GM21367 (cell line): ENCODE data around the gene ACOX2.

Experiments
- ATAC-seq: cut with Tn5 transposase; IDR thresholded peaks from one replicate; pipeline ENCODE4 v1.9.1; 2021; ENCODE audit not compliant: unreplicated experiment

Gene ACOX2

DNA sequence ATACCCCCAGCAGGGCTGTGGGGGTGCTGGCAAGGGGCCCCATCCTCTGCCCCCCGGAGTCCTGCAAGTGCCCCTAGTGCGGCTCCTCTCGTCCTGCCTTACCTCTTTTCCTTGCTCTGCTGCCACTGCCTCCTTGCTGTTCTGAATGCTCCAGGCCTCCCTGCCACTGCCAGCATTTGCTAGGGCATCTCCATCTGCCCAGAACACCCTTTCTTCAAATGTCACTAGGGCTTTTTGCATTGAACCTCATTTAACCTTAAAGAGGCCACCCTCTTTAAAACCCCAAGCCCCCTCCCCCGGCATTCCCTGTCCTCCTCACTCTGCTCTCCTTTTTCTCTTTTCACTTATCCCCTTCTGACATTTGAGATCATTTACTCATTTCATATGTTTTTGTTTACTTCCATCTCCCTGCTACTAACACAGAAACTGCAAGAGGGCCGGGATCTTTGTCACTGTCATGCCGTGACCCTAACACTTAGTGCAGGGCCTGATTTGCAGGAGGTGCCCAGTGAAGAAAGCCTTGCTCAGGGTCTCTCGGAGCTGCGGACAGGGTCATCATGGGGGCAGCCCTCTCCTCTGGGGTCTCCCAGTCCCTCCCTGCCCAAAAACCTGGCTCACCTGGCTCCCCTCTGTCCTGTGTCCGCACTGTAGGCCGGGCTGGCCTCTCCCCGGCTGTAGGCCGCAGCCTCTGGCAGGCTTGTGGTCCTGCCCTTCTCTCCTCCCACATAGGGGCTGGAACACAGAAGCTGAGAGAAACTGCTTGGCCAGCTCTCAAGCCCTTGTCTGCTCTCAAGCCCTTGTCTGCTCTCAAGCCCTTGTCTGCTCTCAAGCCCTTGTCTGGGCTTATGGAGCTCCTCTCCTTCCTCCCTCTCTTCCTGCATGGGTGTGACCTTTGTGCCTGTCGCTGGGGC is at the start of gene ACOX2:
TSS of gene ACOX2 (minus strand) at position 690 of the 911 bp plus-strand sequence. CDS start 2,084 bp downstream, outside the sequence.
- no peak for ATAC-seq

DNA sequence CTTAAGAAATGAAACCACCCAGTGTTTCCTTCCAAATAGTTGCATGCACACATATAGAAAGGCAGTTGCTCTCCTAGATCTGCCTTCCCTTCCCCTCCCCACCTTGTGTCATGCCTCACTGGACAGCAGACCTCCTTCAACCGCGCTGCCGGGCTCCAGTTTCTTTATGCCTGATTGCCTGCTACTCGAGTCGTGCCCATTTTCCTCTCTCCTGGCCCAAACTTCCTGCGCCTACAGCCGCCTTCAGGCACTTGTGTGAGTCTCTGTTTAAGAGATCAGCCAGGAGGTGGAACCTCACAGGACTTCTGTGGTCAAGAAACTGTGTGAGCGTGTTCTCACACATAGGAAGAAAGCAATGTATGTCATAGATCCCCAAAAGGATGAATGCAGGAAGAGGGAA is 49.0 kb upstream of the ACOX2 start:
- ATAC-seq, result no peak

GRCh38 chr3:58585005-58585786 is 48.2 kb upstream of the ACOX2 start:
- peak; percentile 84 for ATAC-seq

- no peak for ATAC-seq
Measured at GRCh38 chr3:58584690-58585004, 47.7 kb upstream of the ACOX2 start.

- no peak for ATAC-seq
Measured at GRCh38 chr3:58581328-58582091, 44.5 kb upstream of the ACOX2 start.

- no peak for ATAC-seq
Measured at GRCh38 chr3:58580826-58581327, 43.9 kb upstream of the ACOX2 start.

GRCh38 chr3:58578873-58579272 is 41.9 kb upstream of the ACOX2 start:
- ATAC-seq, result no peak

GRCh38 chr3:58577269-58577821 is 40.4 kb upstream of the ACOX2 start, which contains the start of gene FAM107A:
Gene FAM107A (minus strand): TSS chr3:58577391. CDS start chr3:58569860, 7,531 bp downstream.
- ATAC-seq, result no peak

GRCh38 chr3:58576716-58577115 is 39.7 kb upstream of the ACOX2 start:
- ATAC-seq, result no peak

- ATAC-seq, result no peak
Measured at GRCh38 chr3:58575971-58576652, 39.1 kb upstream of the ACOX2 start.

DNA sequence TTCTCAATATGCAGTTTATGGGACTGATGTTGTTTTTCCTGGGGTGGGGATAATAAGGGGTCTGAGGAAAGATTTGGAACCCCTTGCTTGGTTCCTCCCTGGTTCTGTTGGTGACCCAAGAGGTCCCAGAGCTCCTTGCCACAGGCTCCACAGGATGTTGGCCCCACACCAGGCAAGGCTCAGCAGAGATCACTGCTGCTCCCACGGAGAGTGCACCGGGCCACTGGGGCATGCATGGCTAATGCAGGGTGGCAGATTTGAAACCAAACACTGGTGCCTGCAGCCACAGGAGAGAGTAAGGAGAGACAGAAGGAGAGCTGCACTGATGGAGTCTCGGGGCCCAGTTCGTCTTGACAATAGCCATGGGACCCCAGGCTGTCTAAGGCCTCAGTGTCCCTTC is 37.7 kb upstream of the ACOX2 start:
- no peak for ATAC-seq

DNA sequence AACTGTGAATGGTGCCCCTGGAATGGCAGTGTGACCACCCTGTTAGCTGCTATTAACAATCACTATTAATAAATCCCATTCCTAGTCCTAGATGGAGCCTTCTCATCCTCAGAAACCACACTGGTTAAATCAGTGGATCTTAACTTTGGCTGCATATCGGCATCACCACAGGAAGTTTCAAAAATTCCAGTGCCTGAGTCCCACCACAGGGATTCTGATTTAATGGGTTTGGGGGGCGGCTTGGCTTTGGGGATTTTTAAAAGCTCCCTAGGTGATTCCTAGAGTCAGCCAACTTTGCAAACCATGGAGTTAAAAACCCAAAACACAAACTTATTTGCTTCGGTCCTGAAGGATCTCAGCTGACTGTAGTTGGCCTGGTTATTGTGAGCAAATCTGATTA is 37.1 kb upstream of the ACOX2 start:
- no peak for ATAC-seq

GRCh38 chr3:58573640-58574039 is 36.6 kb upstream of the ACOX2 start:
- ATAC-seq, result no peak

DNA sequence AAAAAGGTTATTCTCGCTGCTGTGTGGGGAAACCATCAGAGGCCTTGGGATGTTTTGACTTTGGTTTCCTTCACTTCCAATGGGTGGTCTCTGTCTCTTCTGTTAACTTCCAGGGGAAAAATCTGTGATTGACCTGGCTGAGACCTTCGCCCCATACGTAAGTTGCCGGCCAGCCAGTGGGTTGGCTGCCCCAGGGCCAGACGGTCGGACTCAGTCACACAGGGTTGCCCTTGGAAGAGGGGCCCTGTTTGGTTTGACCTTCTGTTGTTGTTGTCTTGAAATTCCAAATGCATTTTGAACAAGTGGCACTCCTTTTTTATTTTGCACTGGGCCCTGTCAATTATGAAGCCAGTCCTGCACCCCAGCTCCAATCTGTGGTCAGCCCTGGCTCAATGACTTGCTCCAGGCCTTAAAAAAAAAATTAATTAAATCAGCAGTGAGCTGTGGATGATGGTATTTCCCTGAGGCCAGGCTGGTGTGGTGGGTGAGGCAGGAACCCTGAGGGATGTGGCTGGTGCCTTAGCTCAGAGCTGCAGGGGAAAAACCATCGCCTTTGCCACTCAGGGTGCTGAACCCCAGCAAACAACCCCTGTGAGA is 35.7 kb upstream of the ACOX2 start:
- no peak for ATAC-seq

DNA sequence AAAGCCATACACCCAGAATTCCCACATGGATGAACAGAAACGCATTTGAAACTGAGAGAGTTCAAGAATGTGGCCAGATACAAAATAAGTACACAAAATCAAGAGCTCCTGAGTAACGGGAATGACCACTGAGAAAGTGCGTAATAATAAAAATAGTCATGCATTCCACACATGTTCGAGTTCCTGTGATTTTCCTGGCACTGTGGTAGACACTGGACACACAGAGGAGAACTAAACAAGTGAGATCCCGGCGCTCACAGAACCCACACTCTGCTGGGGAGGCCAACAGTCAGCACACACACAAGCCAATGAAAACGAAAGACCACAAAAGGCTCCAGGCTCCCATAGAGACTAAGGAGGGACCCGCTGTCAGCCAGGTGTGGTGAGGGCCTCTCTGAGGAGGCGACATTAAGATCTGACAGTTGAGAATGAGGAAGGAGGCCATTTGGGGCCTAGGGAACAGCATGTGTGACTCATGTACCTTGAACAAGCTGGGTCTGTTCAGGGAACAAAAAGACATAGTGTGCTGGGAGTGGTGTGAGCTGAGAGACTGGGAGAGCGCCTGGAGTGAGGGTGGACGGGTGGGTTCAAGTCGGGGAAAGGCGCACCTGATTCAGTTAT is 35.1 kb upstream of the ACOX2 start:
- ATAC-seq, result no peak

DNA sequence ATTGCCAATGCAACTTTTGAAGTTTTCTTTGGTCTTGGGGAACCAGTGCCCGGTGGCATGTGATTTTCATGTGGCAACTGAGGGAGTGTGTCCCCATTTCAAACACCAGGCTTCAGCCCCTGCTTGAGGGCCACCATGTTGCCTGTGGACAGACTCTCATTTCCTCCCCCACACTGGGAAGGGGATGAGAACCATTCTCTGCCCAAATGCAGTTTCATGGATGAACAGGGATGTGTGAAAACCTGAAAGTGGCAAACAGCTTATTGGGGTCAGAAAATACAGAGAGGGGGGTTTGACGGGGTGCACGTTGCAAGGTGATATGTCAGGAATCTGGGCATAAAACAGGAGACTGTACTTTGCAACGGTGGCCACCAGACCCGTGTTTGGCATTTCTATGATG is 33.9 kb upstream of the ACOX2 start:
- no peak for ATAC-seq

DNA sequence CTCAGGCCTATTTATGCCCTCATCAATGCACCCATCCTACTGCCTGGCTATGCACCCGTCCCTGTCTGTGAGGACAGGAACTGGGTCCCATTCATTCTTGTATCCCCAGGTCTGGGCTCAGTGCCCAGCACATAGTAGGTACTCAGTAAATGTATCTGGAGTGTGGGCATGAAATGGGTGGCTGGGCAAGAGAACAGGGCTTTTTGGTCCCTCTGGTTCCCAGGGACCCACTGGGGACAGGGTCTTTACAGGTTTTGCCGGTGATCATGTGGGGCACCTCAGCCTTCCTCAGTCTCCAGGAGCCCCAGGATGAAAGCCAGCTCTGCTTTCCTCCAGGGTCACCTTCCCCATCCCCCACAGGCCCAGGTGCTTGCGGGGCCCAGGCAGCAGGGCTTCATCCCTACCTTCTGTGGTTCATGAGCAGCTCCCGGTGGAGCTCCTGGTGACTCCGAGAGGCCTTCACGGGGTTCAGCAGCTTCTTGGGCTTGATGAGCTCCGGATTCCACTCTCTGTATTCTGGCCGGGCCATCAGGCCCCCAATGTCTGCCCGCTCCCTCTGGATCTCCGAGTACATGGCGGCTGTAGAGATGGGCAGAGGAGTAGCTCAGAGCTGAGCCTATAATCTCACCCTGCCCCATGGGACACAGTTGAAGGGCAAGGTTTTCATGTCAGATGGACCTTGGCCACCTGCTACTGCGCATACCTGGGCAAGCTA is 32.5 kb upstream of the ACOX2 start:
- no peak for ATAC-seq

- ATAC-seq, result peak; percentile 47
Measured at GRCh38 chr3:58568572-58569286, 31.7 kb upstream of the ACOX2 start.
